BE2C (cell line): ENCODE results near the gene ENOX1.

ENCODE experiments used
- DNase-seq: peaks from one replicate; pipeline ENCODE4 v3.0.0-alpha.2; 2020
- H3K27me3 ChIP-seq: fragments of 250-450 bp; sonication (Bioruptor Pico); 2 replicates; pipeline ENCODE4 v1.5.1; 2020; ENCODE audit warnings: mild to moderate bottlenecking
- H3K36me3 ChIP-seq: fragments of 250-450 bp; sonication (Bioruptor Pico); 2 replicates; pipeline ENCODE4 v1.5.1; 2020; ENCODE audit warnings: mild to moderate bottlenecking
- H3K4me1 ChIP-seq: fragments of 250-450 bp; sonication (Bioruptor Pico); 2 replicates; pipeline ENCODE4 v1.5.1; 2020
- H3K4me3 ChIP-seq: 2 replicates; pipeline ENCODE4 v1.5.1; 2011; ENCODE audit warnings: low read depth, low read length
- H3K9me3 ChIP-seq: fragments of 250-450 bp; sonication (Bioruptor Pico); 2 replicates; pipeline ENCODE4 v1.5.1; 2020
- TF ChIP-seq, protein P1 (sequence below): IDR thresholded peaks from 2 replicates; pipeline ENCODE4 v1.5.1; 2012; ENCODE audit warnings: mild to moderate bottlenecking, low read depth, low read length

The ENOX1 gene

DNA sequence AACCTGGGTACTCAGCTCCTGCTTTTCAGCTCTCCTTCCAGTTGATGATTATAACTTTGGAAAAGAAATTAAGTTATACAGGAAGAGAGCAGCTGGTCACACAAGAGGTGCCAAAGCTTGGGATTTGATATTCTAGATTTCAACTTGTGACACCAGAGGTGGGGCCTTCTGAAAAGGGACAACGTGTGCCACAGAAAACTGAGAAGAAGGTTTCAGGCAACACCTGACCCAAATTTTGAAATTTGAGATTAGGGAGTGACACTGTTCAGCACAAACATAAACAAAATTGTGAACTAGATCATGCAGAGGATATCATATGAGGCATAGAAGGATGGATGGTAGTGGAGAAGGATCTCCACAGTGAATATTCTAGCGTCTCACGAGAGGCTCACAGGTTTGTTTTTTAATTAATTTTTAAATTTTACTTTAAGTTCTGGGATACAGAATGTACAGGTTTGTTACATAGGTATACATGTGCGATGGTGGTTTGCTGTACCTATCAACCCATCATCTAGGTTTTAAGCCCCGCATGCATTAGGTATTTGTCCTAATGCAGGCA lies 379.7 kb downstream of the ENOX1 start:
- TF ChIP-seq, protein P1, sequence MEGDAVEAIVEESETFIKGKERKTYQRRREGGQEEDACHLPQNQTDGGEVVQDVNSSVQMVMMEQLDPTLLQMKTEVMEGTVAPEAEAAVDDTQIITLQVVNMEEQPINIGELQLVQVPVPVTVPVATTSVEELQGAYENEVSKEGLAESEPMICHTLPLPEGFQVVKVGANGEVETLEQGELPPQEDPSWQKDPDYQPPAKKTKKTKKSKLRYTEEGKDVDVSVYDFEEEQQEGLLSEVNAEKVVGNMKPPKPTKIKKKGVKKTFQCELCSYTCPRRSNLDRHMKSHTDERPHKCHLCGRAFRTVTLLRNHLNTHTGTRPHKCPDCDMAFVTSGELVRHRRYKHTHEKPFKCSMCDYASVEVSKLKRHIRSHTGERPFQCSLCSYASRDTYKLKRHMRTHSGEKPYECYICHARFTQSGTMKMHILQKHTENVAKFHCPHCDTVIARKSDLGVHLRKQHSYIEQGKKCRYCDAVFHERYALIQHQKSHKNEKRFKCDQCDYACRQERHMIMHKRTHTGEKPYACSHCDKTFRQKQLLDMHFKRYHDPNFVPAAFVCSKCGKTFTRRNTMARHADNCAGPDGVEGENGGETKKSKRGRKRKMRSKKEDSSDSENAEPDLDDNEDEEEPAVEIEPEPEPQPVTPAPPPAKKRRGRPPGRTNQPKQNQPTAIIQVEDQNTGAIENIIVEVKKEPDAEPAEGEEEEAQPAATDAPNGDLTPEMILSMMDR = no peak
- Histone ChIP-seq H3K27me3 (no peaks in the 10 kb centered on the region), H3K36me3 (no peaks in the 10 kb centered on the region), H3K9me3 (no peaks in the 10 kb centered on the region), H3K4me3 (no peak overlapping the region), H3K4me1 (peaks cover 18% of the 10 kb centered on the region)
- DNase-seq = no peak

DNA sequence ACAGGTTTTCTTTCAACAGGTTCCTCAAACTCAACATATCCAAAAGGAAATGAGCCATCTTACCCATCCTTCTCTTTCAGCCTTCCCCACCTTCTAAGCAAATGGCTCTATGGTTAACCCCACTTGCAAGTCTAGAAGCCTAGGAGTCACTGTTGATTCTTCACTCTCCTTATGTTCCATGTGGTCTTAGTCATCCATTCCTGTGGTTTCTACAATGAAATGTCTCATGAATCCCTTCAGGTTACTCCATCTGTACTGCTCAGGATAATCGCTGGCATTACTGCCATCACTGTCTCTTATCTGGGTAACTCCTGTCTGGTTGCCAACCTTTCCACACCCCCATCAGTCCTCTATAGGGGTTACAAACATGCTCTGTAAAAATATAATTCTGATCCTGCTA lies 381.3 kb downstream of the ENOX1 start:
- TF ChIP-seq, protein P1 = no peak
- H3K27me3 ChIP-seq = no peaks in the 10 kb centered on the region
- H3K9me3 ChIP-seq = no peaks in the 10 kb centered on the region
- no peak overlapping the region for H3K4me3 ChIP-seq
- no peaks in the 10 kb centered on the region for H3K36me3 ChIP-seq
- peaks cover 29% of the 10 kb centered on the region for H3K4me1 ChIP-seq
- no peak for DNase-seq

DNA sequence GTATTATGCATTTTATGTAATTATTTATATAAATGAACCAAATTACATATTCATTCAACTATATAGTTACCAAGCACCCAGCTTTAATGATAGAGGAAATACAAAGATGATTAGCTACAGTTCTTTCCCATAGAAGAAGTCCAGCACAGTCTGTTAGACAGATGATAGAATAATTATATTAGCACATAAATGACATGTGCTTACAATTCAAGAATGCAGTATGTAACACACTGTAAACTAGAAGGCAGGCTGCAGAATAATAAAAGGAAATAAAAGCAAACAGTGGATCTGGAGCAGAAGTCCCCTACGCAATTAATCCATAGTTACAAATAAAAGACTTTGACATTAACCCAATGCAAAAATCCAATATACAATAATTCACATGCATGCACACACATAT lies 384.4 kb downstream of the ENOX1 start:
- no peaks in the 10 kb centered on the region for H3K27me3 ChIP-seq
- no peaks in the 10 kb centered on the region for H3K9me3 ChIP-seq
- H3K4me1 ChIP-seq = peaks cover 24% of the 10 kb centered on the region
- no peak for DNase-seq
- TF ChIP-seq, protein P1 = no peak
- no peaks in the 10 kb centered on the region for H3K36me3 ChIP-seq
- no peak overlapping the region for H3K4me3 ChIP-seq

DNA sequence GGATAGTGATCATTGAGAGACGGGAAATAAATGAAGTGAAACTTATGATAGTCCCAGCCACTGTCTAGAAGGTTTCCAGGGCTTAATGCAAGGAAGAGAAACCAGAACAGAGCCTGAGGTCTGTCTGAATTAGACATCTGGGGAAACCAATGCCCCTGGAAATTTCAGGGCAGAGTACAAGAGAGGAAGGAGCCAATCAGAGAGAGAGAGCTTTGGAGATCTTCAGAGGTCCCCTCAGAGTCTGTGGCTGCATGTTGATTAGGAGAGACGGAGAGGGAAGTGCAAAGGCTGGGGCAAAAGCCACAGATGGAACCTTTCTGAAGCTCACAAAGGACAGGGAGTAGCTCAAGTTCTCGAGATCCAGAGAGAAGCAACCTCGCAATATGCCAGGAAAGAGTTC lies 385.4 kb downstream of the ENOX1 start:
- TF ChIP-seq, protein P1 = no peak
- no peaks in the 10 kb centered on the region for H3K9me3 ChIP-seq
- no peaks in the 10 kb centered on the region for H3K36me3 ChIP-seq
- no peaks in the 10 kb centered on the region for H3K27me3 ChIP-seq
- peaks cover 24% of the 10 kb centered on the region for H3K4me1 ChIP-seq
- DNase-seq = no peak
- no peak overlapping the region for H3K4me3 ChIP-seq

- TF ChIP-seq, protein P1 = no peak
- H3K27me3 ChIP-seq = no peaks in the 10 kb centered on the region
- no peaks in the 10 kb centered on the region for H3K9me3 ChIP-seq
- no peaks in the 10 kb centered on the region for H3K36me3 ChIP-seq
- H3K4me1 ChIP-seq = peaks cover 11% of the 10 kb centered on the region
- DNase-seq = no peak
- no peak overlapping the region for H3K4me3 ChIP-seq
Observed at GRCh38 chr13:43397111-43397510, 389.7 kb downstream of the ENOX1 start.

DNA sequence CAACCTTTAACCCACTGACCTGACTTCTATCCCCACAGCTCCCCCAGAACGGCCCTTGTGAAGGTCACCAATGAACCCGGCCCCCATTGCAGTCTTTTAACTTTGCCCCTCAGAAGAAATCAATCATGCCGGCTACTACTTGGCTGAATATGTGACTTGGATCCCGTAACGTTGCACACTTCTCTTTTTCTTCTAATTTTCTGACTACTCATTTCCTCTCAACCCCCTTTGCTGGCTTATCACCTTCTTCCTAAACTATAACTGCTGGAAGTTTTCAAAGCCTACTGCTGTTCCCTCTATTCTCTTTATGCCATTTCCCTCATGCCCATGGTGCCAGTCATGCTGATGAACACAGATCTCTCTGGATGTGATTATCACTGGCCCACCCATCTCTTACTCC lies 395.7 kb downstream of the ENOX1 start:
- Histone ChIP-seq H3K4me3 (no peak overlapping the region), H3K36me3 (no peaks in the 10 kb centered on the region)
- TF ChIP-seq, protein P1 = no peak

More for the DNA sequence above, 395.7 kb downstream of the ENOX1 start:
- no peak for DNase-seq
- H3K27me3 ChIP-seq = no peaks in the 10 kb centered on the region
- no peaks in the 10 kb centered on the region for H3K4me1 ChIP-seq
- no peaks in the 10 kb centered on the region for H3K9me3 ChIP-seq
